HG02623 (cell line): ENCODE measurements around the gene METRNL.
"Not testable (repeated sequence)": the region's sequence is repeated elsewhere in the genome, so short reads cannot be mapped to it uniquely, and the experiment has no call there.

Experiments
- ATAC-seq: cut with Tn5 transposase; IDR thresholded peaks from one replicate; pipeline ENCODE4 v1.9.1; 2021; ENCODE audit warnings: moderate library complexity; ENCODE audit not compliant: unreplicated experiment

Gene METRNL, protein sequence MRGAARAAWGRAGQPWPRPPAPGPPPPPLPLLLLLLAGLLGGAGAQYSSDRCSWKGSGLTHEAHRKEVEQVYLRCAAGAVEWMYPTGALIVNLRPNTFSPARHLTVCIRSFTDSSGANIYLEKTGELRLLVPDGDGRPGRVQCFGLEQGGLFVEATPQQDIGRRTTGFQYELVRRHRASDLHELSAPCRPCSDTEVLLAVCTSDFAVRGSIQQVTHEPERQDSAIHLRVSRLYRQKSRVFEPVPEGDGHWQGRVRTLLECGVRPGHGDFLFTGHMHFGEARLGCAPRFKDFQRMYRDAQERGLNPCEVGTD

DNA sequence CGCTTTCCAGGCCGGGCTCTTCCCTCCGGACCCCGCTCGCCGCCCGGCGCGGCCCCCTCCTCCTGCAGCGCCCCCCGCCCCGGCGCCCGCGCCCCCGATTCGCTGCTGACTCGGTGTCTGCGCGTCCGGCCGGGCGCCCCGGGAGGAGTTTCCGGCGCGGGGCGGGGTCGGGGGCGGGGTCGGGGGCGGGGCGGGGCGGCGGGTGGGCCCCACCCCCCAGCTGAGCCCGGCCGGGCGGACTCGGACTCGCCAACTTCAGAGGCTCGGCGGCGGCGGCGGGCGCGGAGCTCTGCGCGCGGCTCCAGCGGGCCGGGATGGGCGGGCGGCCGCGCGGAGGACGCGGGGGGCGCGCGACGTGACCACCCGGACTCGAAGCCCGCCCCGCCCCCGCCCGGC is at the start of gene METRNL:
Gene METRNL, plus strand, starts transcription at position 258 of the 396 bp plus-strand sequence. CDS start 207 bp downstream, outside the sequence.
- ATAC-seq, result no peak

DNA sequence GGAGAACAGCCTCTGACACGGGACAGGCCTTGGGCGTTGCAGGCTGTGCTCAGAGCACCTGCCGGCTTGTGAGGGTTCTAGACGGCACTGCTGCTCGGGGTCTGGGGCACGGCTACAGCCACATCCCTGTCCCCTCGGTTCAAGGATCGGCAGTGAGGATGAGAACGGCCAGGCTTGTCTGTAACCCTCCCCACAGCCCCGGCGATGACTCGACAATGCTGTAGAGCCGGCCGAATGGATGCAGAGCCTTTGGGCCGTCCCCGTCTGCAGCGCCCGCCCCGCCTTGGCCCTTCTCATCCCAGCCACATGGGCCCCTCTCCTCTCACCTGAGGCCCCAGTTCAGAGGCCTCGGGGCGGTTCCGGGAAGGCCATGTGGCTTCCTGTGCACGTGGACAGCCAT is 49.0 kb upstream of the METRNL start:
- ATAC-seq, result no peak

DNA sequence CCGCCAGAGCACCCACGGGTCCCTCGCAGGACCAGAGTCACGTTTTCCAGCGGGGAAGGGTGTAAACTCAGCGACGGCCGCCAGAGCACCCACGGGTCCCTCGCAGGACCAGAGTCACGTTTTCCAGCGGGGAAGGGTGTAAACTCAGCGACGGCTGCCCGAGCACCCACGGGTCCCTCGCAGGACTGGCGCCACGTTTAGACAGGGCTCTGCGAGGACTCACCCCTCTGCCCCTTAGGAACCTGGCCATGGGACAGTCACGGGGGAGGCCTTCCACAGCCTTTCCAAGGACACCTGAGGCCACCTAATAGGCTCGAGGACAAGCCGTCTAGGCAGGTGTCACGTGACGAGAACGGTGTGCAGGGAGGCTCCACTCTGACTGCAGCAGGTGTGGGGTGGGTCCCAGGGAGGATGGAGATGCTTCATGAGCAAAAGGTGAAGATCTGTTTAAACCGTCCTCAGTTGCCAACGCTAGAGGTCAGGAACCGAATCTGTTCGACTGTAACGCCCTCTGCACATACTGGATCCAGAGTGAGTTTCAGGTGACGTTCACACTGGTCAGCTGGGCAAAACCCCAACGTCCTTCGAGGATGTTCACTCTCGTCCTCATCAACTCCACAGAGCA is 48.0 kb upstream of the METRNL start:
- ATAC-seq, result no peak

DNA sequence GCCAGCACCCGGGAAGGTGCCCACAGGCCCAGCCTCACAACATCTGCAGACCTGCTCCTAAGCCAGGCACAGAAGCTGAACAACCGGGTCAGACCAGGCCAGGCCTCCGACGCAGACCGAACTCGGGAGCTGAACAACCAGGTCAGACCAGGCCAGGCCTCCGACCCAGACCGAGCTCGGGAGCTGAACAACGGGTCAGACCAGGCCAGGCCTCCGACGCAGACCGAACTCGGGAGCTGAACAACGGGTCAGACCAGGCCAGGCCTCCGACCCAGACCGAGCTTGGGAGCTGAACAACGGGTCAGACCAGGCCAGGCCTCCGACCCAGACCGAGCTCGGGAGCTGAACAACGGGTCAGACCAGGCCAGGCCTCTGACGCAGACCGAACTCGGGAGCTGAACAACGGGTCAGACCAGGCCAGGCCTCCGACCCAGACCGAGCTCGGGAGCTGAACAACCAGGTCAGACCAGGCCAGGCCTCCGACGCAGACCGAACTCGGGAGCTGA is 47.4 kb upstream of the METRNL start:
- ATAC-seq, result not testable (repeated sequence)

DNA sequence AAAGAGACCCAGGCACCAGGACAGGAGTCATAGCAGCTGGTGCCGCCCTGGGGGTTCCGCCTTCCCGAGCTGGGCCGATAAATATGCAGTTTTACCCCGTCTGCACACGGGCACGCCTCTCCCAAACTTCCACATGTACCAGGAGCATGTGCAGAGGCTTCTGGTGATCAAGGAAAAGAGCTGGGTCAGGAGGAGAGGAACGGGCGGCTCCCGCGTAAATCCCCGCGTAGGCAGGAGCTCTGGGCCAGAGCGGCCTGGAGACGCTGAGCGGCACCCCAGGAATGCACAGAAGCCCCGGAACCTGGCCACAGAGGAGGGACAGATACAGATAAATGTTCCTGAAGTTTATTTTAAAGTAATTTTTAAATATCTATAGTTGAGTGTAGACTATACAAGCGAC is 46.6 kb upstream of the METRNL start:
- no peak for ATAC-seq

DNA sequence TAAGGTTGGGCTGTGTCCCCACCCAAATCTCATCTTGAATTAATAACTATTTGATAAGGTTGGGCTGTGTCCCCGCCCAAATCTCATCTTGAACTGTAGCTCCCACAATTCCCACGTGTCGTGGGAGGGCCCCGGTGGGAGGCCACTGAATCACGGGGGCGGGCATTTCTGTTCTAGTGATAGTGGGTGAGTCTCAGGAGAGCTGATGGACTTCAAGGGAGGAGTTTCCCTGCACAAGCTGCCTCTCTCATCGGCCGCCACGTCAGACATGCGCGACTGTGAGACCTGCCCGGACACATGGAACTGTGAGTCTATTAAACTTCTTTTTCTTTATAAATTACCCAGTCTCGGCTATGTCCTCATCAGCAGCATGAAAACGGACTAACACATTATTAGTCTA is 44.9 kb upstream of the METRNL start:
- no peak for ATAC-seq

DNA sequence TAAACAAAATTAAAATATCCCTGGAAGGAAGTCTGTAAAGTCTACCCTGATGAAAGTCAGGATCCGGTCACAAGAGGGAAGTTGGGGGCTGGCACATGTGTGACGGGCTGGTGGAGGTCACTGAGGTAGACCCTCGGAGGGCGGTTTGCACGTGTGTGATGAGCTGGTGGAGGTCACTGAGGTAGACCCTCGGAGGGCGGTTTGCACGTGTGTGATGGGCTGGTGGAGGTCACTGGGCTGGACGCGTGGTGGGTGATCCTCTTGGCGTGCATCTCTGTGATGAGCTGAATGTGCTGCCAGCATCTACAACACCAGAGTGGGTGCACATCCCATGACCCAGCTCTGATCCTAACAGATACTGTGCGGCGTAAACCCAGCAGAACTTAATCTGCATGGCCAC is 43.7 kb upstream of the METRNL start:
- ATAC-seq, result no peak

DNA sequence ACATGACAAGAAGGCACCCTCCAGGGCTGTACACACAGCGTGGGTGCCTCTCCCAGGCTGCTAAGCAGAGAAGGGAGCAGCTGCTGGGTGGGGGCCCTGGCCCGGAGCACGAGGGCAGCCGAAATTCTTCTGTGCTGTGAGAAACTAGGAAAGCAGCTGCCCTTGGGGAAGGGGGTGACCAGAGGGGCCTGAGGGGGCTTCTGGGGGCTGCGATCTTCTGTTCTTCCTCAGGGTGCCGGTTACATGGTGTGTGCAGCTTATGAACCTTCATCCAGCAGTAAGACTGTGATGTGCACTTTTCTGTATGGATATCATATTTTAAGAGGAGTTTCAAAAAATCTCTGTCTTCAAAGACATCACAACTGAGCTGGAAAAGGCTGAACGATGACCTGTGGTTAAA is 43.2 kb upstream of the METRNL start:
- no peak for ATAC-seq

DNA sequence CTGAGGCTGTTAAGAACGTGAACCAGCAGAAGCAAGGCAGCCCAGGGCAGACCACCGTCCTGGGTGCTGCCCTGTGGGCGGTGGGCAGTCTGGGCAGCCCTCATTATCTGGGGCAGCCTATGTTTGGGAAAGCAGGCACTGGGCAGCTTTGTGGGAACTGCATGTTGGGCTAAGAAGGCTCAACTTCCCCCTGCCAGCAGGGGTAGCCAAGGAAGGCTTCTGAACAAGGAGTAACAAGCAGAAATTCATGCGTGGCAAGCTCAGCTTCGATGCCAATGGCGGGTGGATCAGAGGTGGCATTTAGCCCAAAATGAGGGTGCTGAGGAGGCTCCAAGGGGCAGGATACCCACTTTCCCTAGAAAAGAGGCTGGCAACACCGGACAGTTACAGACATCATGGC is 42.7 kb upstream of the METRNL start:
- ATAC-seq, result no peak

DNA sequence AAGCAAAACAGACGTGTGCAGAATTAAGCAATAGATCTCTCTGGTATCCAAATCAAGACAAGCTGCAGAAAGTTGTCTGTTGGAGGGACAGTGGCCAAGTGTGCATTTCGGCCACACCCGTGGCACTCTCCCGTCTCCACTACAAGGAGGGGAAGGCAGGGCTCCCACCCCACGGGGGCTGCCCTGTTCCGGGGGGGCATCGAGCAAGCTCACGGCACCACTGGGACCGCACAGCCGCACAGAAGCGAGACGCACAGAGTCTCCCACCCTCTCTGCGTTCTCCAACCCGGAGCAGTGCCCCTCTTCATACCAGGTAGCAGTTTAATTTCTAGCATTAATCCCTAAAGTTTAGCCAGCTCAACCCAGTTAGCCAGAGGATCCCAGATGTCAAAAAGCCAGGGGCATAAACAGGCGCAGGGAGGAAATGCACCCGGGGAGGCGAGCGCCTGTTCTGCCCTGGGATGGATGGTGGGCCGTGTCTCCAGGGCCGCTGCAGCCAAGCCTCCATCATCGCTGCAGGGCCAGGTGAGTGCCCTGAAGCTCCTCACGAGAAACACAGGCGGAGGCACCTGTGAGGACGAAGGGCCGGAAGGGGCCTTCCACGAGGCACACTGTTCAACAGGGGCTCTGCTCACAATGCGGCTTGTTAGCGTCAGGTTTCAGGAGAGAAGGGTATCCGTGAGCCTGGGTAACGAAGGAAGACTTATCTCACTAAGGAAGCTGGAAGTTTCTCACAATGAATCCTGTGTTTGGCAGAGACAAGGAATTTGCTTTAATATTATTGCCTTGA is 42.1 kb upstream of the METRNL start:
- ATAC-seq, result no peak

DNA sequence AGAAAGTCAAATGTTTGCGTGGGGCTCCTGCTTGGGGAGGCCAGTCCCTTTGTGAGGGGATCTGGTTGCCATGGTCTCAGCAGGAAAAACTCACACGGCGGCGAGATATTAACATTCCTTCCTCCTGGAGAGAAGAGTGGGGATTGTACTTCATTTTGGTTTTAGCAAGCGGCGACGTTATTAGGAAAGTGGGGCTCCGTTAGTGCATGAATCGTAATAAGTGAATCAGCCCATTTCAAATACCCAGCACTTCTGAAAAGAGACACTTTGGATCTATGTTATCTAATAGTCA is 41.6 kb upstream of the METRNL start:
- no peak for ATAC-seq

DNA sequence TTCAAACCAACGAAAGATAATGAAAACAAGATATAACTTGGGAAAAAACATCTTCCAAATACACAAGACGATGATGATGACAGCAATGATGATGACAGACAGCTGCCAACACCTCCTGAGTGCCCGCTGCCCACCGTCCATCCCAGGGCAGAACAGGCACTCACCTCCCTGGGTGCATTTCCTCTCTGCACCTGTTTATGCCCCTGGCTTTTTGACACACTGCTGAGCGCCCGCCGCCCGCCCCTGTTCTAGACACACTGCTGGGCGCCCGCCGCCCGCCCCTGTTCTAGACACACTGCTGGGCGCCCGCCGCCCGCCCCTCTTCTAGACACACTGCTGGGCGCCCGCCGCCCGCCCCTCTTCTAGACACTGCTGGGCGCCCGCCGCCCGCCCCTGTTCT is 40.4 kb upstream of the METRNL start:
- not testable (repeated sequence) for ATAC-seq

DNA sequence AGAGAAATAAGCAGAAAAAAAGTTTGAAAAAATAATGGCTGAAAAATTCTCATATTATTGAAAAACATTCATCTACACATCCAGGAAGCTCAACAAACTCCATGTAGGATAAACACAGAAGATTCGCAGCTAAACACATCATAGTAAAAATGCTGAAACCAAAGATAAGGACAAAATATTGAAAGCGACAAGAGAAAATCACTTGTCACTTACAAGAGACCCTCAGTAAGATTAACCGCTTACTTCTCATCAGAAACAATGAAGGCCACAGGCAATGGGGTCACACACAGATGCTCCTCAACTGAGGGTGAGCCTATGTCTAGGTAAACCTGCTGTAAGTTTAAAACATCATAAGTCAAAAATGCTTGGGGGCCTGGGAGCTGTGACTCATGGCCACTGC is 38.1 kb upstream of the METRNL start:
- no peak for ATAC-seq

DNA sequence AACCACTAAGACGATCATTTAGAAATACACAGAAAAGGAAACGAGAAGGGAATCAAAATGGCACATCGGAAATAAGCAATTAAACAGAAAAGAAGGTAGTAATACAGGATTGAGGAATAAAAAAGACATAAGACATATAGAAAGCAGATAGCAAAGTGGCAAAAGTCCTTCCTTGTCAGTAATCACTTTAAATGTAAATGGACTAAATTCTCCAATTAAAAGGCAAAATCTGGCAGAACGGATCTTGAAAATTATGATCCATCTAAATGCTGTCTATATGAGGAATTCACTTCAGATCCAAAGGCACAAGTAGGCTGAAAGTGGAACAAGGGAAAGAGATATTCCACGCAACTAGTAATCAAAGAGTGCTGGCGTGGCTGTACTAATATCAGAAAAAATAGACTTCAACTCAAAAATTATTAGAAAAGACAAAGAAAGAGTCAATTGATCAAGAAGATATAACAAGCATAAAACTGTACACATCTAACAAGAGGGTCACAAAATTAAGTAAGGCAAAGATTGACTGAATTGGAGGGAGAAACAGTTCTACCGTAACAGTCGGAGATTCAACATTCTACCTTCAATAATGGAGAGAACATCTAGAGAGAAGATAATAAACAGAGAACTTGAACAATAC is 36.8 kb upstream of the METRNL start:
- ATAC-seq, result no peak

DNA sequence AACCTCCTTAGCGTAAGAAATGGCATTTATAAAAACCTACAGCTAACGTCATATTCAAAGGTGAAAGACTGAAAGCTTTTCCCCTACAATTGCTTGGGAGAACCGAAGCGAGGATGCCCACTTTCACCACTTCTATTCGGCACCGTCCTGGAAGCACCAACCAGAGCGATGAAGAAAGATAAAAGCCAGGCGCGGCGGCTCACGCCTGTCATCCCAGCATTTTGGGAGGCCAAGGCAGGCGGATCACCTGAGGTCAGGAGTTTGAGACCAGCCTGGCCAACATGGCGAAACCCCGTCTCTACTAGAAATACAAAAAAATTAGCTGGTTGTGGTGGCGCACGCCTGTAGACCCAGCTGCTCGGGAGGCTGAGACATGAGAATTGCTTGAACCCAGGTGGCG is 34.9 kb upstream of the METRNL start:
- not testable (repeated sequence) for ATAC-seq

DNA sequence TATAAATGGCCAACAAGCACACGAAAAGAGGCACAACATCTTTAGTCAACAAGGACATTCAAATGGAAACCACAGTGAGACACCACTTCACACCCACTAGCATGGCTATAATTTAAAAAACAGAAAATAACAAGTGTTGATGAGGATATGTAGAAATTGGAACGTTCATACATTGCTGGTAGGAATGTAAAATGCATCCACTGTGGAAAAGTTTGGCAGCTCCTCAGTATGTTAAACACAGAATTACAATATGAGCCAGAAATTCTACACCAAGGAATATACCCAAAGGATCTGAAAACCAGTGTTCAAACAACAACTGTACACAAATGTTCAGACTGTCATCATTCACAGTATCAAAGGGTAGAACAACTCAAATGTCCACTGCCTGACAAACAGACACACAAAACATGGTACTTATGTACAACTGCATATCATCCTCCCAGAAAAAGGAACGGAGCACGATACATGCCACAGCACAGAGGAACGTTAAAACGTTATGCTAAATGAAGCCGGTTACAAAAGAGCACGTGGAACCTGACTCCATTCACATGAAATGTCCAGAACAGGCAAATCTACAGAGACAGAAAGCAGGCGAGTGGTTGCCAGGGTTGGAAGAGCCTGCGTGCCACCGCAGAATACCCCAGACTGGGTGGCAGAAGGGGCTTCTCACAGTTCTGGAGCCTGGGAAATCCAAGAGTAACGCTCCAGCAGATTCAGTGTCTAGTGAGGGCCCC is 32.8 kb upstream of the METRNL start:
- no peak for ATAC-seq

DNA sequence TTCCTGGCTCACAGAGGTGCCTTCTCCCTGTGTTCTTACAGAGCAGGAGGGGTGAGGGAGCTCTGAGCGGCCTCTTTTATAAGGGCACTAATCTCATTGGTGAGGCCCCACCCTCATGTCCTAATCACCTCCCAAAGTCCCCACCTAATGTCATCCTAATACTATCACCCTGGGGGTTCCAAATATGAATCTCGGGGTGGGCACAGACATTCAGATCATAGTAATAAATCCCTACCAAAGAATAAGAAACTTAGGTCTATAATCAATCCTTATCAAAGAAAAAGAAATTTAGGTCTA is 32.3 kb upstream of the METRNL start:
- ATAC-seq, result no peak

DNA sequence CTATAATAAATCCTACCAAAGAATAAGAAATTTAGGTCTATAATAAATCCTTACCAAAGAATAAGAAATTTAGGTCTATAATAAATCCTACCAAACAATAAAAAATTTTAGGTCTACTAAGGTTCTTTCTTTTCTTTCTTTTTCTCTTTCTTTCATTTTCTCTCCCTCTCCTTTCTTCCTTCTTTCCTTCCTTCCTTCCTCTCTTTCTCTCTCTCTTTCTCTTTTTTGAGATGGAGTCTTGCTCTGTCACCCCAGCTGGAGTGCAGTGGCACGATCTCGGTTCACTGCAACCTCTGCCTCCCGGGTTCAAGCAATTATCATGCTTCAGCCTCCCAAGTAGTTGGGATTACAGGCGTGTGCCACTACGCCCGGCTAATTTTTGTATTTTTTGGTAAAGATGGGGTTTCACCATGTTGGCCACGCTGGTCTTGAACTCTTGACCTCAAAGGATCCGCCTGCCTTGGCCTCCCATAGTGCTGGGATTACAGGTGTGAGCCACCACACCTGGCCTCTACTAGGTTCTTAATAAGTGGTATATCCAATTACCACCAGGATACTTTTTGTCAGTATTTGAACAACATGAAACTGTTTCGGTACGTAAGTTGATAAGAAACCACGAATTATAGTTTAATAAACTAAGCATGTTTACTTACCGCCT is 31.5 kb upstream of the METRNL start:
- not testable (repeated sequence) for ATAC-seq

DNA sequence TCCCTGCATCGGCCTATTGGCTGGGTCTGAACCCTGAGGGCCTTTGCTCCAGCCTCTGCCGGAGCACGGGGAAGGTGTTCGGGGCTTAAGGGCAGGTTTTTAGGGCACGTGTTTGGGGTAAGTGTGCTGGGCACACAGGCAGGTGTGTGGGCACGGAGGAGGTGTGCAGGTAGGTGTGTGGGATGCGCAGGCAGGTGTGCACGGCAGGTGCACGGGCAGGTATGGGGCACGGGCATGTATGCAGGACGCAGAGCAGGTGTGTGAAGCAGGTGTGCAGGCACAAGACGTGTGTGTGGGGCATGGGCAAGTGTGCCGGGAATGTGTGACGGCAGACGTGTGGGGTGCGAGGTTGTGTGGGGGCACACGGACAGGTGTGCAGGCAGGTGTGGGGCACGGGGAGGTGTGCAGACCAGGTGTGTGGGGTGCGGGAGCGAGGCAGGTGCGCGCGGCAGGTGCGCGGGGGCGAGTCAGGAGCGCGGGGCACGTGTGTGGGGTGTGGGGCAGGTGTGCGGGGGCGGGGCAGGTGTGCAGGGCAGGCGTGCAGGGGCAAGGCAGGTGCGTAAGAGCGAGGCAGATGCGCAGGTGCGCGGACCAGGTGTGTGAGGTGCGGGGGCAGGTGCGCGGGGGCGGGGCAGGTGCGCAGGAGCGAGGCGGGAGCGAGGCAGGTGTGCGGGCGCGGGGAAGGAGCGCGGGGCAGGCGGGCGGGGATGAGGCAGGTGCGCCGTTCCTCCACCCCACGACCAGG is 28.6 kb upstream of the METRNL start:
- ATAC-seq, result no peak
